Ovary (tissue), 9 donors: ENCODE measurements around the gene RAB29. TPM values are rescaled to one million over a fixed set of nuclear protein-coding genes. Genes with fewer than 3 reads are reported as not detected.

Experiments
- DNase-seq, 5 donors: peaks; one replicate each; pipeline ENCODE4 v3.0.0-alpha.2; 2019 to 2020
- H3K27ac ChIP-seq, 2 donors: fragments of 200-600 bp; one replicate each; pipeline versions ENCODE4 v1.5.1 to v1.8.0; 2019 to 2022
- H3K27me3 ChIP-seq: fragments of 200-600 bp; one replicate; pipeline ENCODE4 v1.8.0; 2022
- H3K36me3 ChIP-seq: fragments of 200-600 bp; sonication (generic); one replicate; pipeline ENCODE4 v1.5.1; 2019
- H3K4me1 ChIP-seq: one replicate; pipeline ENCODE4 v1.8.1; 2013; ENCODE audit warnings: mild to moderate bottlenecking, moderate library complexity; ENCODE audit not compliant: insufficient read depth
- H3K4me3 ChIP-seq: fragments of 200-600 bp; sonication (generic); one replicate; pipeline ENCODE4 v1.5.1; 2017
- H3K9me3 ChIP-seq, 2 donors: fragments of 200-600 bp in 1 of 2; sonication (generic) in 1 of 2; one replicate each; pipeline versions ENCODE4 v1.5.1 to v1.8.1; 2013 to 2019; ENCODE audit warnings: mild to moderate bottlenecking in 1 of 2, moderate library complexity in 1 of 2
- EP300 ChIP-seq: sonication (generic); formaldehyde crosslinking; IDR thresholded peaks from one replicate; pipeline ENCODE4 v1.6.1; 2017; ENCODE audit warnings: antibody characterized with exemption
- POLR2A ChIP-seq: fragments of 450-650 bp; IDR thresholded peaks from one replicate; pipeline ENCODE4 v1.6.1; 2017; ENCODE audit warnings: antibody characterized with exemption, mild to moderate bottlenecking, moderate library complexity
- WGBS, 3 donors: extraction: QIAGEN DNeasy Blood & Tissue Kit in 1 of 3; methylation state at CpG; one replicate each; pipeline versions ENCODE4 v1.1.5 to v1.1.7; 2013 to 2017; 5-methylcytosine and 5-hydroxymethylcytosine counted together
- intact Hi-C, 4 donors: fragments of 100-400 bp; cut with DNase I; formaldehyde crosslinking; loops; one replicate each; pipeline versions ENCODE4 v1.11.0 to v1.15.1; 2022 to 2023
- polyA plus RNA-seq, 2 donors: library from polyadenylated mRNA; stranded (reverse); fragments of 200-250 nt in 1 of 2; fragments of 350-450 nt in 1 of 2; fragmentation: Illumina TruSeq in 1 of 2; extraction: RNeasy Lipid Tissue Mini Kit (QIAGEN cat#74804) in 1 of 2; gene quantifications; one replicate each; pipeline ENCODE4 v1.2.3, GENCODE V29; 2013 to 2014
- total RNA-seq, 7 donors: library from RNA; depleted of rRNA in 2 of 7; stranded (reverse); fragments of >200 nt in 2 of 7; fragmentation: NEBNext Ultra II Directional in 3 of 7; extraction: Animal tissue kit (Norgen Biotek cat#: 25700) in 3 of 7; gene quantifications; one replicate each; pipeline versions ENCODE4 v1.1.0 to v1.2.4, GENCODE V29; 2016 to 2023
- TF ChIP-seq, protein P1 (sequence below), 3 donors: fragments of 450-650 bp in 2 of 3; fragments of 200-600 bp in 1 of 3; IDR thresholded peaks; one replicate each; pipeline versions ENCODE4 v1.5.1 to v1.8.0; 2016 to 2022; ENCODE audit warnings: antibody characterized with exemption in 3 of 3, mild to moderate bottlenecking in 1 of 3
- donor health status: DM: no; HTN: no; CAD: no; lungs with moderate emphysema.
- donor health status: DM: no; HTN: no; CAD: no.
- donor health status: Bipolar disorder and iron deficiency.
- donor health status: DM: yes; HTN: yes; CAD: no.
- donor health status: DM: no; HTN: no; CAD: no.
- donor health status: DM: yes; HTN: yes; CAD: no.

Gene RAB29
- total and polyA plus RNA-seq, 9 donors: 7.2 to 16.4 (median 10.1) TPM

DNA sequence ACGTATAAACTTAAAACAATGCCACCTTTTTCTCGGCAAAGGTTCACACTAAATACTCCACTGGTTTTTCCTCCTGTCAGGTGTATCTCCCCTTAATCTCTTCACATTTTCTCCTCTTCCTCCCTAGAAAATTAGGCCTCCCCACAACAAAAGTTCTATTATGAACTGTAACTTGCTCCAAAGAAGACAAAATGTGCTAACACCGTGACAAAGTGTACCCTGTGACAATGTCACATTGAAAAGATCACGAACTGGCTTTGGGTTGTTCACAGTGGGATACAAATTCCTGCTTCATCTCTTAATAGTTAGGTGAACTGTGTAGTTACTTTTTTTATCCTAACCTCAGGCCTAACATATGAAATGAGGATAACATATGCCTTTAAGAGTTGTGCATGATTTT, 31.3 kb downstream of the RAB29 start:
- Histone ChIP-seq H3K27me3 (no peaks in the 10 kb centered on the region), H3K9me3 (no peaks in the 10 kb centered on the region), H3K4me3 (no peak overlapping the region), H3K4me1 (peaks cover 7% of the 10 kb centered on the region), H3K27ac (no peak overlapping the region), H3K36me3 (no peaks in the 10 kb centered on the region)
- intact Hi-C loops: no loop called here
- 52 to 78% (median 67%) methylated on average over 4 of the region's 4 CpGs for WGBS, 3 donors
- TF ChIP-seq POLR2A (no peak), EP300 (no peak)
- TF ChIP-seq, protein P1, sequence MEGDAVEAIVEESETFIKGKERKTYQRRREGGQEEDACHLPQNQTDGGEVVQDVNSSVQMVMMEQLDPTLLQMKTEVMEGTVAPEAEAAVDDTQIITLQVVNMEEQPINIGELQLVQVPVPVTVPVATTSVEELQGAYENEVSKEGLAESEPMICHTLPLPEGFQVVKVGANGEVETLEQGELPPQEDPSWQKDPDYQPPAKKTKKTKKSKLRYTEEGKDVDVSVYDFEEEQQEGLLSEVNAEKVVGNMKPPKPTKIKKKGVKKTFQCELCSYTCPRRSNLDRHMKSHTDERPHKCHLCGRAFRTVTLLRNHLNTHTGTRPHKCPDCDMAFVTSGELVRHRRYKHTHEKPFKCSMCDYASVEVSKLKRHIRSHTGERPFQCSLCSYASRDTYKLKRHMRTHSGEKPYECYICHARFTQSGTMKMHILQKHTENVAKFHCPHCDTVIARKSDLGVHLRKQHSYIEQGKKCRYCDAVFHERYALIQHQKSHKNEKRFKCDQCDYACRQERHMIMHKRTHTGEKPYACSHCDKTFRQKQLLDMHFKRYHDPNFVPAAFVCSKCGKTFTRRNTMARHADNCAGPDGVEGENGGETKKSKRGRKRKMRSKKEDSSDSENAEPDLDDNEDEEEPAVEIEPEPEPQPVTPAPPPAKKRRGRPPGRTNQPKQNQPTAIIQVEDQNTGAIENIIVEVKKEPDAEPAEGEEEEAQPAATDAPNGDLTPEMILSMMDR (IDR thresholded peaks at IDR 0.05): no peak
- no peak for DNase-seq

DNA sequence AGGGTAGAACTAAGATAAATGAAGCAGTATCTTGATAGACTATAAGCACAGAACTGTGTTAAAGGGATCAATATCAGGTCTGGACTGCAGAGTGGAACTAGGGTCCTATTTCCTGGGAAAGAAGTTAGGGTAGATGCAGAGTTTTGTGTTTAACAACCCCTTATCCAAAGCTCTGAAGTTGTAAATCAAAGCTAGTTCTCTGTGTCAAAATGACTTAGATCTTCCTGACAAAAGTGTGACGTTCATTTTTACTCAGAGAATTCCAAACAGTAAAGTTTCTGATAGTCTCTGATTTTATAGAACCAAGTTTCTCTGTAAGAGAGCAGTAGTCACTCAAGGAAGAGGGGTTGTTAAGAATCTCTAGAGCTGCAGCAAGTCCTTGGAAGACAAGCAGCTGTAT, 33.6 kb downstream of the RAB29 start:
- no peak overlapping the region for H3K27ac ChIP-seq
- H3K9me3 ChIP-seq: no peaks in the 10 kb centered on the region
- WGBS, 3 donors: 33 to 53% (median 39%) methylated on average over 1 of the region's 1 CpG
- DNase-seq: no peak
- H3K36me3 ChIP-seq: no peaks in the 10 kb centered on the region
- H3K27me3 ChIP-seq: no peaks in the 10 kb centered on the region
- H3K4me3 ChIP-seq: no peak overlapping the region
- intact Hi-C loops: no loop called here
- peaks cover 5% of the 10 kb centered on the region for H3K4me1 ChIP-seq
- TF ChIP-seq, protein P1 (IDR thresholded peaks at IDR 0.05): no peak
- TF ChIP-seq EP300 (no peak), POLR2A (no peak)

DNA sequence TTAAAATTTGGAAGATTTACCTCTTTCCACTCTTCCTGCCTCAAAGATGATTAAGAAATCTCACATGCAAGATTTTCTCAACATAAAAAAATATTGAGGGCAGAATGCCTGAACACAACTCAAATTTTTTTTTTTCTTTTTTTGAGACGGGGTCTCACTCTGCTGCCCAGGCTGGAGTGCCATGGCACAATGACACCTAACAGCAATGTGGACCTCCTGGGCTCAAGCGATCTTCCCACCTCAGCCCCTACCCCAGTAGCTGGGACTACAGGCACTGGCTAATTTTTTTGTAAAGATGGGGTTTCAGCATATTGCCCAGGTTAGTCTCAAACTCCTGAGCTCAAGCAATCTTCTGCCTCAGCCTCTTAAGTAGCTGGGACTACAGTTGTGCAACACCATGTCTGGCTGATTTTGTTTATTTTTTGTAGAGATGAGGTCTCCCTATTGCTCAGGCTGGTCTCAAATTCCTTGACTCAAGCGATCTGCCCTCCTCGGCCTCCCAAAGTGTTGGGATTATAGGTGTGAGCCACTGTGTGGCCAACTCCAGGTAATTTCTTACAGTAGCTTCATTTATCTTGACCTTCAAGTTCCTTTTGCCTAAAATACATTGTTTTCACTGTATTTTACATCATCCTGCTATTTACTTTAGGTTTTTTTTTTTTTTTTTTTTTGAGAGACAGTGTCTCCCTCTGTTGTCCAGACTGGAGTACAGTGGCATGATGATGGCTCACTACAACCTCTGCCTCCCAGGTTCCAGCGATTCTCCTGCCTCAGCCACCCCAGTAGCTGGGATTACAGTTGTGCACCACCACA, 35.7 kb downstream of the RAB29 start:
- Histone ChIP-seq H3K4me3 (no peak overlapping the region), H3K27me3 (no peaks in the 10 kb centered on the region), H3K36me3 (no peaks in the 10 kb centered on the region), H3K27ac (no peak overlapping the region), H3K4me1 (no peaks in the 10 kb centered on the region), H3K9me3 (no peaks in the 10 kb centered on the region)
- 71 to 73% (median 72%) methylated on average over 5 of the region's 5 CpGs for WGBS, 3 donors
- intact Hi-C loops: no loop called here
- no peak for TF ChIP-seq POLR2A
- TF ChIP-seq, protein P1 (IDR thresholded peaks at IDR 0.05): no peak
- TF ChIP-seq EP300: no peak
- DNase-seq: no peak

DNA sequence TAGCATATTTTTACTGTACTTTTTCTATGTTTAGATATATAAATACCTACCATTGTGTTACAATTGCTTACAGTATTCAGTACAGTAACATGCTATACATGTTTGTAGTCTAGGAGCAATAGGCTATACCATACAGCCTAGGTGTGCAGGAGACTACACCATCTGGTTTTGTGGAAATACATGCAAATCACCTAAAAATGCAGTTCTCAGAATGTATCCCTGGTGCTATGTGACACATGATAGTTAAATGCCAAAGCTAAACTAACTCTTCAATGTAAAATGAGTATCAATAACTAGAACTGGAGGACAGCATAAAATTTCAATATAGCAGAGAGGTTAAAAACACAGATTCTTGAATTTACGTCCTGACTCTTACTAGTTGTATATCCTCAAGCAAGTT, 40.1 kb downstream of the RAB29 start:
- DNase-seq: no peak
- intact Hi-C loops: no loop called here
- Histone ChIP-seq H3K27ac (no peak overlapping the region), H3K9me3 (no peaks in the 10 kb centered on the region), H3K36me3 (no peaks in the 10 kb centered on the region), H3K4me3 (no peak overlapping the region), H3K4me1 (no peaks in the 10 kb centered on the region), H3K27me3 (no peaks in the 10 kb centered on the region)
- TF ChIP-seq EP300 (no peak), POLR2A (no peak)
- TF ChIP-seq, protein P1 (IDR thresholded peaks at IDR 0.05): no peak
- WGBS, 3 donors: 83 to 85% (median 84%) methylated on average over 1 of the region's 1 CpG
